Caki2 (cell line): ENCODE data around the gene LAMB3. TPM values are rescaled to one million over a fixed set of nuclear protein-coding genes. Genes with fewer than 3 reads are reported as not detected.
"Not testable (repeated sequence)": the region's sequence is repeated elsewhere in the genome, so short reads cannot be mapped to it uniquely, and the experiment has no call there.

Experiments
- DNase-seq: peaks from one replicate; pipeline ENCODE4 v3.0.0-alpha.2; 2015; ENCODE audit warnings: low read depth
- in situ Hi-C: cut with HindIII; loops from 2 replicates; pipeline ENCODE4 v1.10.0; 2016; ENCODE audit warnings: low sequenced_read_pairs, low pct_unique_long_range_greater_than_20kb, mixed read lengths
- total RNA-seq: library from RNA; depleted of rRNA; stranded (reverse); fragments of >200 nt; shearing (Covaris generic); gene quantifications from 2 replicates; pipeline ENCODE4 v1.2.3, GENCODE V29; 2014; ENCODE audit warnings: low replicate concordance; rRNA removed

The LAMB3 gene
- 59.6 and 77.3 TPM in 2 replicates for total RNA-seq

DNA sequence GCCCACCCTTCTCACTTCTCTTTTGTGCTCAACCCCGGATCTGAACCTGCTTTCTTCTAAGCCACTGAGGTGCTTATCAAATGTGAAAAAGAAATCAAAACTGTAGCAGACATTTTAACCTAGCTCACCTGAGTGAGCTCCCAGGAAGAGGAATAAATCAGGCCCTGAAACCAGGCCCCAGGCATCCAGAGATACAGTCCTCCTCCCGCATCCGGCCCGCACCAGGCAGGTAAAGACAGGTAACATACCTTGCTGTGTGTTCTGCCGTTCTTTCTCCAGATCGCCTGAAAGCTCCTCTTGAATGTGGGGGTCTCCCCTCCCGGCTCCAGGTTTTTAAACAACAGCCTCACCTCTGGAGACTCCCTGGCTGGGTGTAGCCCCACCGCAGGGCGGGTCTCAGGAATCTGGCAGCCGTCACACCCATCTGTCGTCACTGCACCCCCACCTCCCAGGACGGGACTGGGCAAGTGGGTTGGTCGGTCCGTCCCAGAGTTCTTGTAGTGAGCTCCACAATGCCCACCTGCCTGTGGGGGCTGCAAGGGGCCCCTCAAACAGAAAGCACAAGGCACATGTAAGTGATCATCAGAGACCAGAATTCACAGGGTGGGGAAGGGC, at the start of gene LAMB3:
Gene LAMB3 (minus strand): TSS at position 305 of the 615 bp plus-strand sequence. CDS start 1,481 bp downstream, outside the sequence.
- in situ Hi-C loops = no loop called here
- DNase-seq = peak; percentile 25

DNA sequence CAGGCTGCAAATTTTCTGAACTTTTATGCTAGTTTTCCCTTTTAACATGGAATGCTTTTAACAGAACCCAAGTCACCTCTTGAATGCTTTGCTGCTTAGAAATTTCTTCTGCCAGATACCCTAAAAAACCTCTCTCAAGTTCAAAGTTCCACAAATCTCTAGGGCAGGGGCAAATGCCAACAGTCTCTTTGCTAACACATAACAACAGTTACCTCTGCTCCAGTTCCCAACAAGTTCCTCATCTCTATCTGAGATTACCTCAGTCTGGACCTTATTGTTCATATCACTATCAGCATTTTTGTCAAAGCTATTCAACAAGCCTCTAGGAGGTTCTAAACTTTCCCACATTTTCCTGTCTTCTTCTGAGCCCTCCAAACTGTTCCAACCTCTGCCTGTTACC, 48.5 kb upstream of the LAMB3 start:
- DNase-seq, in situ Hi-C loops: not testable (repeated sequence)

DNA sequence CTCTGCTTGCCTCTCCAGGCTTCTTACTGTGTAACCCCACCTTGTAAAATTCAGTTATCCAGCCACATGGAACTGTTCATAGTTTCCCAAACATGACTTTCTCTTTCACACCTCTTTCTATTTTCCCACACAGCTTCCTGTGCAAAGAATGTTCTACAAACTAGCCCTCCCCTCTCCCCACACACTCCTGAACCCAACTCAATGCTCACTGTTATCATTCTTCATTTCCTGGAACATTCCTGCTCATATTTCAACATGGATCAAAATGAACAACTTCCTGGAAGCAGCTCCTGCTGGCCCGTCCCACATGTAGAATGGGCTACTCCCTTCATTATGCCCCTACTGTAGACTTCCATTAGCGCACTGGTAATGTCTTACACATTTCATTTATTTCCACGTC, 44.9 kb upstream of the LAMB3 start:
- in situ Hi-C loops = no loop called here

DNA sequence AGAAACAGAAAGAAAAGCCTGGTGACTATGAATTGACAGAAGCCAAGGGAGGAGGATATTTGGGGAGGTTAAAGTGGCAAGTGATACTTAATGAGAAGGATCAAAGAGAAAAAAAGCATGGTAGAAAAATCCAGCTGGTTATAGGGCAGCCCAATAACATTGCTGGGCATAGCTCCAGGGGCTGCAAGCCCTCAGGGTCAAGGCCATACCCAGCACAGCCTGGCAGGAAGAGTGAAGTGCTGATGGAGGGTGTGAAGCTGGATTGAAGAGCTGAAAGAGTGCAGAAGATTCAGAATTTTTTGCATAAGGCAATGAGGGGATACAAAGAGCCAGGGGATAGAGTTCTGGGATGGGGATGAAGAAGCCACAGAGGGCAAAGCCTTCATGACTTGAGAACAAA, 44.4 kb upstream of the LAMB3 start:
- no peak for DNase-seq
- in situ Hi-C loops = no loop called here

More for the DNA sequence above, 44.9 kb upstream of the LAMB3 start:
- DNase-seq = no peak

DNA sequence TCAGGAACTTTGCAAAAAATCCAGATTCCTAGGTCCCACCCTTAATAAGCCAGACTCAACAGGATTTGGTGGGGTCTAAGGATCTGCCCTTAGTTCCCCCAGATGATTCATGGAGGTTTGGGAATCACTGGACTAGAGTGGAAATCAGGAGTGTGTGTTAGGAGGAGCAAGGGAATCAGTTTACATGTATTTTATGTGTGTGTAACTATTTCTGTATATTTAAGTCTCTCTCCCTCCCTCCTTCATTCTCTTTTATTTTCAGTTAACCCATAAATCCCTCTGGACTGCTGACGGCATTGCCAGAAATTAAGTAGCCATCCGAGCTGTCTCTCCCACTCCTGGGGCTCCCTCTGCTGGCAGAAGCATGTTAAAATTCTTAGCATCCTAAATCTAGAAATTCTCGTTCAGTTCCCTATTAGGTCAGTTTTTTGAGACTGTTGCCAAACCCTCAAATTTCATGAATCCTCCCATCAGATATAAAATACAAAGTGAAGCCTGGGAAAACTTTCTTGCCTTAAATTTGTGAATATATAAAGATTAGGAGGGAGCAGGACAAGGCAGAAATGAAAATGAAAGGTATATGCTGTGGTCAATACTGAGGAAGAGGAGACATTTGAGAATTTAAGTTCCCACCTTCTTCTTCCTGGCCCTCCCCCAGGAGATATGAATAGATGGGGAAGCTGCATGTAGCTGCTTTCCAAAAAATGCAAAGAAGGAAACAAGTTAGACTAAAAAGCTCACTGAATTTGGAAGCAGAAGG, 40.7 kb upstream of the LAMB3 start:
- in situ Hi-C loops = no loop called here
- peak; percentile 66 for DNase-seq

DNA sequence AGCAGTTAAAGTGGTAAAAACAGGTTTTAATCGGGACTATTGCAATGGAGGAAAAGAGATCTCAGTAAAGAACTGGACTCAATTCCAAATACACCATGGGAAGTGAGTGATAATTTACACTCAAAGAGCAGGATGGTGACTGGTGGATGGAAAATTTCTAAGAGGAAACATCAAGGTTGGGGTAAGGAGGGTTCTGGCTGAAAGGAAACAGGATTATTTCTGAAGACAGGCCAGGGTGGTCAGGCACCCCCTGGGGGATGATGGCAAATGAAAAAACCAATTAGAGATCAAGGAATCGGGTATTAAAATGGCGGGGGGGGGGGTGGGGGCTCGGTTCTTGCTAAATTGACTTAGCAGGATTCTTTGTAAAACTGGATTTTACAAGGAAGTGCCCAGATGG, 40.1 kb upstream of the LAMB3 start:
- in situ Hi-C loops = no loop called here
- DNase-seq = no peak

DNA sequence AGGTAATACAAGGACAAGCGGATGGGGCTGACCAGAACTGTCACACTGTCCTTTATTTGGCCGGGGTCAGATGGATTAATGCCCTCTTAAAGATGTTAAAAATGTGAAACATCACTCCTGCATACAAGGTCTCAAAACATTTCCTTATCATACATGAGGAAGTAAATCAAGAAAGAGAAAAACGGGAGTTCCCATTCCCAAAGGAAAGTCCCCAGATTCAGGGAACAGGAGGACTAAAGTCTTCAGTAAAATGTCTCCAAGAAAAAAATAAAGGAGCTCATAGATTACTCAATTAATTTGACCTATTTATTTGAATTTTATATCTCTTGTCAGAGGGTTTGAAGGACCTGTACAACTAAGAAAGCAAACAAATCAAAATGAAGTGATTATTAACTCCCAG, 39.0 kb upstream of the LAMB3 start:
- in situ Hi-C loops = no loop called here
- DNase-seq = no peak

DNA sequence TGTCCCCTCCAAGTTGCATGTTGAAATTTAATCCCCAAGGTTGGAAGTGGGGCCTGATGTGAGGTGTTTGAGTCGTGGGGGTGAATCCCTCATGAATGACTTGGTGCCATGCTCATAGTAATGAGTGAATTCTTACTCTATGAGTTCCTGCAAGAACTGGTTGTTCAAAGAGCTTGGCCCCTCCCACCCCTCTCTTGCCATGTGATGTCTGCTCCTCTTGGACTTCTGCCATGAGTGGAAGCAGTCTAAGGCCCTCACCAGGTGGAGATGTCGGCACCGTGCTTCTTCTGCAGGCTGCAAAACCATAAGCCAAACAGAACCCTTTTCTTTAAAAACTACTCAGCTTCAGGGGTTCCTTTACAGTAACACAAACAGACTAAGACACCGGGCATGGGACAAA, 37.3 kb upstream of the LAMB3 start:
- DNase-seq = peak; percentile 12
- in situ Hi-C loops = no loop called here

DNA sequence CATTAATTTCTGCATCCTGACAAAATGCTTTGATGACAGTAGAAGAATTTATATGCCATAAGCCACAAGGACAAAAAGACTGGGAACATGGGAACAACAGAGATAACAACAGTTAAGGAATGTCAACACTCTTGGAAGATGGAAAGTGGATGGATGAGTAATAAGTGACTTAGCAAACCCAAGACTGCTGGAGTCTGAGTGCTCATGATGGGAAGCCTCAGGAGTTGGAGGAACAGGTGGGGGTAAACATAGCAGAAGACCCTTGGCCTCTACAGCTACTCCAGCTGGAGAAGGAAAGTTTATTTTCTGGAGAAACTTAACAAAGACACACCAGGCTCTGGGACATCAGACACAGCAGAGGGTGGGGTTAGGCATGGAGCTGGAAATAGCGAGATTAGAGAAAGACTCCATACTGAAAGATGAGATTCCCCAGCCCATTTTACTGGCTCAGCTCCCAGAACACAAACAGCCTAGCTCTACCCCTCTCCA, 36.6 kb upstream of the LAMB3 start:
- peak; percentile 61 for DNase-seq
- in situ Hi-C loops = no loop called here

DNA sequence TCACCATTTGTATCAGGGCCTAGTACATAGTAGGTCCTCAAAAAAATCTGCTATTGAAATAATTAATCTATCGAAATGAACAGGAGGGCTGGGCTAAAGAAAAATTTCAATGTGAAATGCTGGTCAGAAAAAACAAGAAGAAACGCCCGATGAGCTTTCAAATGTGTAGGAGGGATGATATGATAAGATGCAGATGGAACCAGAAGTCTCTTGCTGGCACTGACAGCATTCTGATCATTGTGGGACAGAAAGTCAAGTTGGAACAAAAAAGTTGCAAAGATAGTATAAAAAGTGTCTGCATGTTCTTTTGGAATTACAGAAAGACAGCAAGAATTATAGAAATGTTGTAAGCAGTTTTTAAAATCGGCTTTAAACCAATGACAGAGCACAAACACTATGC, 34.1 kb upstream of the LAMB3 start:
- in situ Hi-C loops = no loop called here

DNA sequence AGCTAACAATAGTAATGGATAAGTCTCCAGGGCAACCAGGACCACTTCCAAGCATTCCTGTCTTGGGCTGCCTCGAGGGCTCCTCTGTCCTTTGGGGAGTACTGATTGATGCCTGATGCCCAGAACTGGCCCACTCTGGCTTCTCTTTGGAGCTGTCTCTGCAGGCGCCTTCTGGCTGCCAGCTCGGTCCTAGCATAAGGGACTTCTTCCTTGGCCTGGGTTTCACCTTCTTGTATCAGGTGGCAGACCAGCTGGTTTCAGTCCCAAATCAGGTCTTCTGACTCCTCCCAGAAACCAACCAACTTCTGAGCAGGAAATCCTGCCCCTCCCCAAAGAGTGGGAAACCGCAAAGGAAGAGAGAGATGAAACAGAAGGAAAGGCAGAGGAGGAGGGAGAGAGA, 33.6 kb upstream of the LAMB3 start:
- no peak for DNase-seq
- in situ Hi-C loops = no loop called here

More for the DNA sequence above, 34.1 kb upstream of the LAMB3 start:
- DNase-seq = no peak

DNA sequence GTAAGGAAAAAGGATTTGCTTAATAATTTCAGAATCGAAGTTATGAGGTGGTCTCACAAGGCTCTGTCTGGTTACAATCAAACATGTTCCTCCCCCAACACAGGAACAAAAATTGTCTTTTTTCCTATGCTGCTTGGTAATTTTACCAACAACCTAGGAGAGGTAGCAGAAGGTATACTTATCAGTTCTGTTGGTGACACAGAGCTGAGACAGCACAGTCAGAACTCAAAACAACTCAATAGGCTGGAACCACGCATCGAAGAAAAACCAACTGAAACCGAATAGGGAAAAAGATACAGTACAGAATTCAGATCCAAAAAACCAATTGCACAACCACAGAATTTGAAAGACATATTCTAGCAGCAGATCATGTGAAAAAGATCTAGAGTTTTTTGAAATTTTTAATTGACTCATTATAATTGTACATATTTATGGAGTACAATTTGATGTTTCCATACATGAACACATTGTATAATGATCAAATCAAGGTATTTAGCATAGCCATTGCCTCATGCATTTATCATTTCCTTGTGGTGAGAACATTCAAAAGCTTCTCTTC, 26.8 kb upstream of the LAMB3 start:
- DNase-seq = no peak
- in situ Hi-C loops = no loop called here

DNA sequence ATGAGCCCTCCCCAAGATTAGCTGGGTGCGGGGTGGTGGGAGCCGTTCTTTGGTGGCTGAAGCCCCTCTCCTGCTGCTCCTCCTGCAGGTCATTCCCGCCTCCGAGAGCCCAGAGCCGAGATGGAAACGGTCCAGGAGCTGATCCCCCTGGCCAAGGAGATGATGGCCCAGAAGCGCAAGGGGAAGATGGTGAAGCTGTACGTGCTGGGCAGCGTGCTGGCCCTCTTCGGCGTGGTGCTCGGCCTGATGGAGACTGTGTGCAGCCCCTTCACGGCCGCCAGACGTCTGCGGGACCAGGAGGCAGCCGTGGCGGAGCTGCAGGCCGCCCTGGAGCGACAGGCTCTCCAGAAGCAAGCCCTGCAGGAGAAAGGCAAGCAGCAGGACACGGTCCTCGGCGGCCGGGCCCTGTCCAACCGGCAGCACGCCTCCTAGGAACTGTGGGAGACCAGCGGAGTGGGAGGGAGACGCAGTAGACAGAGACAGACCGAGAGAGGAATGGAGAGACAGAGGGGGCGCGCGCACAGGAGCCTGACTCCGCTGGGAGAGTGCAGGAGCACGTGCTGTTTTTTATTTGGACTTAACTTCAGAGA, 23.4 kb upstream of the LAMB3 start:
- DNase-seq = no peak
- in situ Hi-C loops = no loop called here

DNA sequence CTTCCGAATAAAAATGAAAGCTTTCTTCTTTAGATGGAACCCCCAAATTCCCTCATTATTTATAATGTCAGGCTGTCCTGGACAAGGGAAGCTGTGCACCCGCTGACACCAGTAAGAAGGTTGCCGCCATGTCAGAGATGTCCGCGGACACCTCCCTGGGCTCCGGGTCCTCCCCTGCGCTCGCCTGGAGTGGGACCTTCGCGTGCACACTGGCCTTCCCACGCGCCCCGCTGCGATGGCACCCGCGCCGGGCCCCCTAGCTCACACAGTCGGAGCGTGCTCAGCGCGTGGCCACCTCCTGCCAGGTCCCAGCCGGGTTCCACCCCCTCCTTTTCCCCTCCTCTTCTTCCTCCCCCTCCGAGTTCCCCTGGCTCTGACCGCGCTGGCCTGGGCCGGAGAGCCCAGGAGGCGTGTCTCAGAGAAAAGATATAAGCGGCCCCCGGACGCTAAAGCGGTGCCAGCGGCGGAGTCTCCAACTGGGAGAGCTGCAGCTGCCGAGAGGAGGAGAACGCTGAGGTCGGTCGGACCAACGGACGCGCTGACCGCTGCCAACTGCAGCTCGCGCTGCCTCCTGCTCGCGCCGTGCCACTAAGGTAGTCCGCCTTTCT, 22.8 kb upstream of the LAMB3 start, which contains the start of gene G0S2:
Gene G0S2 (plus strand): TSS at position 456 of the 608 bp plus-strand sequence. CDS start 273 bp downstream, outside the sequence.
- in situ Hi-C loops = no loop called here
- DNase-seq = peak; percentile 60

DNA sequence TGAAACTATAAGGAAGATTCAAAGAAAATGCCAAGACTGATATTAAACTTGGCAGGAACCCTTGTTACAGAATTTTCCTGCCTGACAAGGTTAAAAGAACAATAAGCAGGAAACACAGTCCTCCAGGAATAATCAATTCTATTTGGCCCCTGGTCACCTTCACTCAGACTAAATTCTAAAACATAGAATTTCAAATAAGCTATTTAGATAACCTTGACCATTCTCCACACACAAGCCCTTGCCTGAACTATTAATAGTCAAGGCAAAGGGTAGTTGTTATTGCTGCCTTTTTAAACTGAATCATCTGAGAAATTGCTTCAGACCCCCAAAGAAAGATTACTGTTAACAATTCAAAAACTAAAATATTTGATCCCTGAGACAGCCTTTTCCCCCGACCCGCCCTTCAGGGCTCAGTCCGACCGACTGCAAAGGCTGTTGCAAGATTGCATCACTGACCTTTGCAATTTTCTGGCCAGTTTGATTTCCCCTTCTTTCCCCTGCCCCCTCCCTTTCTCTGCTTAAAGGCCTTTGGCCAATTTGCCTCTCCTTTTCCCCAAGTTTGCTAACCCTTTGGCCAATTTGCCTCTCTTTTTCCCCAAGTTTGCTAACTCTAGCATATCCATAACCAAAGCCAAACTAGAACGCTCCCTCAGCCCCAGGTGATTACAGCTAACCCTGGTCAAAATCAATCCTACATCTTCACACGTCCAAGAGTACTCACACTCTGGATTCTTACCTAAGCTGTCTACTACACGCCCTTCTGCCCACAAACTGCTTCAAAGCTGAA, 21.6 kb upstream of the LAMB3 start:
- no peak for DNase-seq
- in situ Hi-C loops = no loop called here

DNA sequence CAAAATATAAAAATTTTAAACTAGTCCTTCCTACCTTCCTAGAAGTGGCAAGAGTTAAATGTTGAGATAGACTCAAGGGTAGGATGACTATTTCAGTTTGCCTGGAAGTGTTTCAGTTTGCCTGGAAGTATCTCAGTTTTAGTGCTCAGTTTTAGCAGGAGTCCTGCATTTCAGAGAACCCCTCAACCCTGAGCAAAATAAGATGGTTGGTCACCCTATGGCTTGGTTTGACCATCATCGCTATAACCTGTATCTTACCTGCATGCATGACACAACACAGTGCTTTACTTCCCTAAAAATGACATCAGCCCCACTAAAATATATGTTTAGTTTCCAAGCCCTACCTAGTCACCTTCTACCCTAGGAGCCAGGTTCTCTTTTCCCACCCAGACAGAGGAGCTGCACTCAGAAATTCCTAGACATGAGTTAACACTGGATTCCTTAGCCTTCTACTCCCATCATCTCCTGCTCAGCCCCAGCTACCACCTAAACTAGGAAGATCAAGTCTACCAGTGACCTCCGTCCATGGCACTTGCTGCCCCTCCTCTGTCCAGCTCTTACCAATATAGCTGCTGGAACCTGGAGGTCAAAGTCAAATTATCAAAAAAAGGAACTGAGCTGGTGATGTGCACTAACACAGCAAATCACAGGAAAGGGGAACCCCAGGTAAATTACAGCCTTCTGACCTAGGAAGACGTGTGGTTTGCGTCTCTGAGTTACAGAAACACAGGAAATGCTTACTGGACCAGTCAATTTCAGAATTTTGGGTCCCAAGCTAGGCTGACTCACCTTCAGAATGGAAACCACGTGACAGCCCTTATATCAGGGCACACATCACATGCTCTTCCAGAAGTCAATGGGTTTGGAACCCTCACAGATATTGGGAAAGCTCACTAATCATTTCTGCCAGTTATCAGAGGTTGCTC, 20.7 kb upstream of the LAMB3 start:
- in situ Hi-C loops = no loop called here
- no peak for DNase-seq
